Small intestine (tissue), 7 donors: ENCODE measurements around the gene SCML1. TPM values are rescaled to one million over a fixed set of nuclear protein-coding genes. Genes with fewer than 3 reads are reported as not detected.
A peak's percentile ranks its signal among the peaks of the same experiment; 100 is the strongest.

Experiments
- DNase-seq, 2 donors: peaks; one replicate each; pipeline versions ENCODE4 v3.0.0 to v3.0.0-alpha.2; 2013
- FAIRE-seq: peaks from 2 replicates; lab custom pipeline; 2012; peaks lifted over from hg19 to GRCh38; lab: Jason Lieb, UNC
- H3K27ac ChIP-seq, 3 donors: one replicate each; pipeline ENCODE4 v1.5.1; 2013; ENCODE audit warnings: low read length in 2 of 3, mild to moderate bottlenecking in 2 of 3, control low read depth in 1 of 3, inconsistent platforms in 1 of 3, low read depth in 1 of 3, moderate library complexity in 1 of 3
- H3K27me3 ChIP-seq, 3 donors: one replicate each; pipeline ENCODE4 v1.6.1; 2013; ENCODE audit warnings: low read length in 3 of 3, inconsistent platforms in 1 of 3; ENCODE audit not compliant: control insufficient read depth in 3 of 3, insufficient read depth in 3 of 3
- H3K36me3 ChIP-seq, 3 donors: one replicate each; pipeline ENCODE4 v1.6.1; 2013; ENCODE audit warnings: low read length in 3 of 3, inconsistent platforms in 1 of 3, low read depth in 1 of 3, mild to moderate bottlenecking in 1 of 3, moderate library complexity in 1 of 3; ENCODE audit not compliant: control insufficient read depth in 3 of 3, insufficient read depth in 2 of 3
- H3K4me1 ChIP-seq, 3 donors: one replicate each; pipeline ENCODE4 v1.6.1; 2013; ENCODE audit warnings: low read length in 2 of 3, inconsistent platforms in 1 of 3, low read depth in 1 of 3, mild to moderate bottlenecking in 1 of 3, moderate library complexity in 1 of 3; ENCODE audit not compliant: control insufficient read depth in 3 of 3, insufficient read depth in 2 of 3
- H3K4me3 ChIP-seq, 3 donors: one replicate each; pipeline ENCODE4 v1.5.1; 2013; ENCODE audit warnings: low read length in 3 of 3, control low read depth in 1 of 3, inconsistent platforms in 1 of 3, low read depth in 1 of 3, mild to moderate bottlenecking in 1 of 3, moderate library complexity in 1 of 3
- H3K9me3 ChIP-seq, 2 donors: one replicate each; pipeline ENCODE4 v1.6.1; 2013; ENCODE audit warnings: low read depth in 1 of 2, low read length in 1 of 2; ENCODE audit not compliant: control insufficient read depth in 2 of 2, insufficient read depth in 1 of 2
- WGBS, 3 donors: extraction: QIAGEN DNeasy Blood & Tissue Kit; methylation state at CpG; one replicate each; pipeline ENCODE4 v1.1.7; 2013; 5-methylcytosine and 5-hydroxymethylcytosine counted together
- polyA plus RNA-seq, 4 donors: library from polyadenylated mRNA; stranded (reverse) in 3 of 4; unstranded in 1 of 4; fragments of 200-250 nt in 3 of 4; fragments of 120-200 nt in 1 of 4; gene quantifications; one replicate each; pipeline versions ENCODE4 v1.2.1 to v1.2.3, GENCODE V29; 2013
- donor health status: healthy with polysubstance abuse.
- donor health status: control.
- donor health status: control.
- donor health status: Bipolar disorder and iron deficiency.
- donor health status: healthy.

Gene SCML1
- polyA plus RNA-seq, 4 donors, result 8.1 to 15.5 (median 13.1) TPM

GRCh38 chrX:17788439-17788838, 51.1 kb downstream of the SCML1 start:
- WGBS, 3 donors, result 1 to 6% (median 2%) methylated on average over 4 of the region's 4 CpGs
- no peaks in the 10 kb centered on the region for H3K4me1 ChIP-seq
- H3K27me3 ChIP-seq, result no peaks in the 10 kb centered on the region
- H3K9me3 ChIP-seq, result no peaks in the 10 kb centered on the region
- no peak overlapping the region for H3K27ac ChIP-seq
- FAIRE-seq (no peak), DNase-seq (peak; percentile 9 to 48)
- no peaks in the 10 kb centered on the region for H3K36me3 ChIP-seq
- H3K4me3 ChIP-seq, result no peak overlapping the region

- no peak overlapping the region for H3K27ac ChIP-seq
- H3K27me3 ChIP-seq, result no peaks in the 10 kb centered on the region
- H3K36me3 ChIP-seq, result no peaks in the 10 kb centered on the region
- DNase-seq (no peak), FAIRE-seq (no peak)
- no peak overlapping the region for H3K4me3 ChIP-seq
- H3K9me3 ChIP-seq, result no peaks in the 10 kb centered on the region
- WGBS, 3 donors, result 77 to 85% (median 77%) methylated on average over 8 of the region's 8 CpGs
- H3K4me1 ChIP-seq, result no peaks in the 10 kb centered on the region
These were observed 51.8 kb downstream of the SCML1 start for GRCh38 chrX:17788956-17789562.

GRCh38 chrX:17792826-17793225, 55.5 kb downstream of the SCML1 start:
- no peak overlapping the region for H3K4me3 ChIP-seq
- 35 to 67% (median 54%) methylated on average over 1 of the region's 1 CpG for WGBS, 3 donors
- no peaks in the 10 kb centered on the region for H3K9me3 ChIP-seq
- no peaks in the 10 kb centered on the region for H3K27me3 ChIP-seq
- no peak for DNase-seq
- no peak for FAIRE-seq
- H3K27ac ChIP-seq, result no peak overlapping the region
- H3K4me1 ChIP-seq, result no peaks in the 10 kb centered on the region
- no peaks in the 10 kb centered on the region for H3K36me3 ChIP-seq

- H3K4me1 ChIP-seq, result no peaks in the 10 kb centered on the region
- H3K27me3 ChIP-seq, result peaks cover 0 to 4% (median 0%) of the 10 kb centered on the region in 3 donors
- H3K9me3 ChIP-seq, result no peaks in the 10 kb centered on the region
- no peak overlapping the region for H3K27ac ChIP-seq
- FAIRE-seq (no peak), DNase-seq (no peak)
- H3K4me3 ChIP-seq, result no peak overlapping the region
- WGBS, 3 donors, result 85 to 97% (median 89%) methylated on average over 4 of the region's 4 CpGs
- H3K36me3 ChIP-seq, result no peaks in the 10 kb centered on the region
These were observed 61.6 kb downstream of the SCML1 start for GRCh38 chrX:17798921-17799320.

GRCh38 chrX:17801431-17801830, 64.1 kb downstream of the SCML1 start:
- Histone ChIP-seq H3K27ac (no peak overlapping the region), H3K27me3 (peaks cover 0 to 4% (median 0%) of the 10 kb centered on the region in 3 donors), H3K36me3 (no peaks in the 10 kb centered on the region), H3K9me3 (no peaks in the 10 kb centered on the region), H3K4me3 (no peak overlapping the region), H3K4me1 (no peaks in the 10 kb centered on the region)
- FAIRE-seq, result no peak
- DNase-seq, result no peak
- 93 to 97% (median 94%) methylated on average over 6 to 13 of the region's 13 CpGs for WGBS, 3 donors

- Histone ChIP-seq H3K4me1 (no peaks in the 10 kb centered on the region), H3K27me3 (peaks cover 0 to 4% (median 0%) of the 10 kb centered on the region in 3 donors), H3K36me3 (no peaks in the 10 kb centered on the region), H3K27ac (no peak overlapping the region), H3K9me3 (no peaks in the 10 kb centered on the region), H3K4me3 (no peak overlapping the region)
- WGBS, 3 donors, result 74 to 95% (median 81%) methylated on average over 7 of the region's 7 CpGs
- DNase-seq (no peak), FAIRE-seq (no peak)
These were observed 65.5 kb downstream of the SCML1 start for GRCh38 chrX:17802756-17803155.

- Histone ChIP-seq H3K9me3 (no peaks in the 10 kb centered on the region), H3K36me3 (no peaks in the 10 kb centered on the region), H3K4me3 (no peak overlapping the region), H3K27ac (no peak overlapping the region), H3K4me1 (no peaks in the 10 kb centered on the region), H3K27me3 (peaks cover 0 to 4% (median 0%) of the 10 kb centered on the region in 3 donors)
- WGBS, 3 donors, result 84 to 94% (median 87%) methylated on average over 4 of the region's 4 CpGs
- no peak for FAIRE-seq
- DNase-seq, result no peak
These were observed 66.2 kb downstream of the SCML1 start for GRCh38 chrX:17803449-17803848.
